Measurements from ENCODE around the gene POPDC2. TPM values are rescaled to one million over a fixed set of nuclear protein-coding genes. Genes with fewer than 3 reads are reported as not detected.

The POPDC2 gene
- total and polyA plus RNA-seq, 10 of the 15 experiments (the other 5 are each of a cell fraction or from before 2014, with no cell fraction given), result 1.8 to 12.7 (median 3.5) TPM

- Histone ChIP-seq H3K79me2 (ENCODE audit: control insufficient read depth, insufficient read depth, low read length) (no peaks in the 10 kb centered on the region), H3K4me2 (ENCODE audit: control insufficient read depth, insufficient read depth) (no peak overlapping the region), H3K36me3 (ENCODE audit: control insufficient read depth in 2 of 2, insufficient read depth in 2 of 2, low read length in 1 of 2) (peaks cover 2% of the 10 kb centered on the region in 2 experiments; a peak in 2 of 4 replicates), H3K4me3 (no peak overlapping the region), H2AFZ (ENCODE audit: control insufficient read depth, low read depth, low read length) (no peak overlapping the region), H3K9me3 (replicated peaks; ENCODE audit: control insufficient read depth, insufficient read depth, low read length) (no peaks in the 10 kb centered on the region; the same call in 2 of the 3 replicates), H3K4me1 (ENCODE audit: control insufficient read depth, insufficient read depth, low read length) (peaks cover 8% of the 10 kb centered on the region), H3K27me3 (replicated peaks in 1 of 2; ENCODE audit: control insufficient read depth in 2 of 2, insufficient read depth in 2 of 2, low read length in 1 of 2) (no peaks in the 10 kb centered on the region), H3K27ac (ENCODE audit: control insufficient read depth, insufficient read depth) (no peak overlapping the region), H3K9ac (ENCODE audit: control insufficient read depth, insufficient read depth, low read length) (no peak overlapping the region), H4K20me1 (ENCODE audit: control insufficient read depth, insufficient read depth) (no peaks in the 10 kb centered on the region)
- TF ChIP-seq ZBTB40 (IDR thresholded peaks at IDR 0.05; ENCODE audit: borderline replicate concordance), result no peak
- TF ChIP-seq SUPT20H (IDR thresholded peaks at IDR 0.05; ENCODE audit: borderline replicate concordance, control insufficient read depth, low read depth, low read length), result no peak
- BruUV-seq (replicated peaks), result no TSS peak
- ChIA-PET SMC1A (ENCODE audit: uncharacterized antibody, unreplicated experiment) (interaction anchor here (0.7 to 3.1 kb wide), 7 partner anchors 10 to 64 kb away, joined by 3 to 12 read pairs (median 5); no protein-coding TSS in a partner anchor), POLR2A (interaction anchor here (1.5 kb wide), 1 partner anchor 31 kb away, joined by 4 read pairs; no protein-coding TSS in a partner anchor), CTCF (interaction anchor here (0.6 to 1.0 kb wide), 2 partner anchors 12 to 28 kb away, joined by 3 to 5 read pairs; no protein-coding TSS in a partner anchor), RAD21 (ENCODE audit: unreplicated experiment) (interaction anchor here (1.1 kb wide), 1 partner anchor 35 kb away, joined by 3 read pairs; no protein-coding TSS in a partner anchor)
- ATAC-seq (no peak), FAIRE-seq (no peak), DNase-seq (ENCODE audit: low read depth, low spot score) (no peak)
- intact Hi-C loops (cut with micrococcal nuclease; ENCODE audit: unreplicated experiment), result no loop called here
- 96% methylated on average over 1 of the region's 1 CpG for WGBS (ENCODE audit: insufficient coverage, insufficient replicate concordance, low lambda C conversion rate, missing lambda C conversion rate)
- in situ Hi-C loops (cut with MboI), result no loop called here
These were observed 15.9 kb downstream of the POPDC2 start for GRCh38 chr3:119644481-119644880.
